Activated B cell treated with CpG ODN at 0.5 μM for 24 hours (primary cell): ENCODE results near the gene HOPX. TPM values are rescaled to one million over a fixed set of nuclear protein-coding genes. Genes with fewer than 3 reads are reported as not detected.

Experiments used
- ATAC-seq: fragments of 200-7000 bp; cut with Tn5 transposase; one replicate; pipeline ENCODE4 v1.10.0; 2021; ENCODE audit warnings: low read depth, mild to moderate bottlenecking, moderate library complexity
- CTCF ChIA-PET: fragments of 350-600 bp; sonication (Branson Sonifier 250); formaldehyde crosslinking; loops from one replicate; lab custom pipeline; 2021; ENCODE audit warnings: antibody characterized with exemption; lab: Charles Lee
- POLR2A ChIA-PET: fragments of 350-600 bp; sonication (Branson Sonifier 250); formaldehyde crosslinking; loops from one replicate; lab custom pipeline; 2021; ENCODE audit warnings: antibody characterized with exemption; lab: Charles Lee
- DNase-seq: peaks from one replicate; pipeline ENCODE4 v3.0.0; 2022
- H3K27ac Mint-ChIP-seq: one replicate; pipeline ENCODE4 v1.8.0; 2020; ENCODE audit warnings: mixed read lengths
- H3K27me3 Mint-ChIP-seq: one replicate; pipeline ENCODE4 v1.8.0; 2021; ENCODE audit warnings: mixed read lengths
- H3K36me3 Mint-ChIP-seq: one replicate; pipeline ENCODE4 v1.8.0; 2021; ENCODE audit warnings: low read depth, mixed read lengths
- H3K4me1 Mint-ChIP-seq: one replicate; pipeline ENCODE4 v1.8.0; 2021; ENCODE audit warnings: mixed read lengths
- H3K4me3 Mint-ChIP-seq: one replicate; pipeline ENCODE4 v1.8.0; 2020; ENCODE audit warnings: mild to moderate bottlenecking, mixed read lengths
- H3K9me3 Mint-ChIP-seq: one replicate; pipeline ENCODE4 v1.8.0; 2020; ENCODE audit warnings: mixed read lengths
- intact Hi-C: fragments of 100-400 bp; cut with micrococcal nuclease; formaldehyde crosslinking; loops from one replicate; pipeline ENCODE4 v1.15.1; 2024
- total RNA-seq: library from RNA; stranded (reverse); gene quantifications from 2 replicates; pipeline ENCODE4 v1.2.3, GENCODE V29; 2022
- TF ChIP-seq, protein P1 (sequence below): fragments of 200-600 bp; IDR thresholded peaks from one replicate; pipeline ENCODE4 v1.8.0; 2022; ENCODE audit warnings: antibody characterized with exemption, mild to moderate bottlenecking

Gene HOPX
- total RNA-seq, 1 donor from 2014 or later = 13.2 TPM

DNA sequence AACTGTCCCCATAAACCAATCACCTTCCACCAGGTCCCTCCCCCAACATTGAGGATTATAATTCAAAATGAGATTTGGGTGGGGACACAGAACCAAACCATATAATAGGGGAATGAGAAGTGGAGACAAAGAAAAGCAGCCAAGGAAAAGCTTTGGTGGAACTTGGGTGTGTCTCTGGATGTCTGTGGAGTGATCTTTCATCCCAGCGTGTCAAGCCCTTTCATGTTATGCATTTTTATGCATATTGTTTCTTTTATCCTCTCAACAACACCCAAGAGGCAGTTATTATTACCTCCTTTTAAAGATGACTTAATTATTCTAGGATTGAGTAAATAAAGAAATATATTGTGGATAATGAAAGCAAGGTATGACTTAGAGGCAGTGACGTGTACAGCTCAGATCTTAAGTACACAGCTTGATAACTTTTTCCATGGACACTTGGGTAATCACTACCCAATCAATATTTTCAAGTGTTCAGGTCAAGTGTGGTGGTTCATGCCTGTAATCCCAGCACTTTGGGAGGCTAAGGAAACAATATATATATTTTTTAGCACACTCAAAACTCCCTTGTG lies 42.6 kb upstream of the HOPX start:
- CTCF ChIA-PET = no interaction called here
- no peak for DNase-seq
- intact Hi-C loops = no loop called here
- Mint-ChIP-seq H3K4me1 (peaks cover 6% of the 10 kb centered on the region), H3K36me3 (no peaks in the 10 kb centered on the region), H3K4me3 (no peak overlapping the region), H3K27me3 (no peaks in the 10 kb centered on the region), H3K9me3 (no peaks in the 10 kb centered on the region), H3K27ac (no peak overlapping the region)
- POLR2A ChIA-PET = no interaction called here
- TF ChIP-seq, protein P1, sequence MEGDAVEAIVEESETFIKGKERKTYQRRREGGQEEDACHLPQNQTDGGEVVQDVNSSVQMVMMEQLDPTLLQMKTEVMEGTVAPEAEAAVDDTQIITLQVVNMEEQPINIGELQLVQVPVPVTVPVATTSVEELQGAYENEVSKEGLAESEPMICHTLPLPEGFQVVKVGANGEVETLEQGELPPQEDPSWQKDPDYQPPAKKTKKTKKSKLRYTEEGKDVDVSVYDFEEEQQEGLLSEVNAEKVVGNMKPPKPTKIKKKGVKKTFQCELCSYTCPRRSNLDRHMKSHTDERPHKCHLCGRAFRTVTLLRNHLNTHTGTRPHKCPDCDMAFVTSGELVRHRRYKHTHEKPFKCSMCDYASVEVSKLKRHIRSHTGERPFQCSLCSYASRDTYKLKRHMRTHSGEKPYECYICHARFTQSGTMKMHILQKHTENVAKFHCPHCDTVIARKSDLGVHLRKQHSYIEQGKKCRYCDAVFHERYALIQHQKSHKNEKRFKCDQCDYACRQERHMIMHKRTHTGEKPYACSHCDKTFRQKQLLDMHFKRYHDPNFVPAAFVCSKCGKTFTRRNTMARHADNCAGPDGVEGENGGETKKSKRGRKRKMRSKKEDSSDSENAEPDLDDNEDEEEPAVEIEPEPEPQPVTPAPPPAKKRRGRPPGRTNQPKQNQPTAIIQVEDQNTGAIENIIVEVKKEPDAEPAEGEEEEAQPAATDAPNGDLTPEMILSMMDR = no peak
- no peak for ATAC-seq

DNA sequence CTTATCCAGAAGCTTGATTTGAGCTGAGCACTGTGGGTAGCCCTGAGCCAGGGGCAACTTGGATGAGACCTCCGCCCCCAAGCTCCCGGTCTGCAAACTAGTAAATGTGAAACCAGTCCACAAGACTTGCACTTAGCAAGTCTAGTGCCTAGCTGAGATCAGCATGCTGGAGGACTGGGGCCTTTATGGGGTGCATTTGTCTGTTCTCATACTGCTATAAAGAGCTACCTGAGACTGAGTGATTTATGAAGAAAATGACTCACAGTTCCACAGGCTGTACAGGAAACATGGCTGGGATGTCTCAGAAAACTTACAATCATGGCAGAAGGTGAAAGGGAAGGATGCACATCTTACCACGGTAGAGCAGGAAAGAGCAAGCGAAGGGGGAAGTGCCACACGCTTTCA lies 42.1 kb upstream of the HOPX start:
- H3K27me3 Mint-ChIP-seq = no peaks in the 10 kb centered on the region
- no peak overlapping the region for H3K4me3 Mint-ChIP-seq
- peaks cover 6% of the 10 kb centered on the region for H3K4me1 Mint-ChIP-seq
- H3K27ac Mint-ChIP-seq = no peak overlapping the region
- intact Hi-C loops = no loop called here
- POLR2A ChIA-PET = no interaction called here
- no peaks in the 10 kb centered on the region for H3K9me3 Mint-ChIP-seq
- TF ChIP-seq, protein P1 = no peak
- ATAC-seq = no peak
- no peak for DNase-seq
- no peaks in the 10 kb centered on the region for H3K36me3 Mint-ChIP-seq
- CTCF ChIA-PET = no interaction called here

DNA sequence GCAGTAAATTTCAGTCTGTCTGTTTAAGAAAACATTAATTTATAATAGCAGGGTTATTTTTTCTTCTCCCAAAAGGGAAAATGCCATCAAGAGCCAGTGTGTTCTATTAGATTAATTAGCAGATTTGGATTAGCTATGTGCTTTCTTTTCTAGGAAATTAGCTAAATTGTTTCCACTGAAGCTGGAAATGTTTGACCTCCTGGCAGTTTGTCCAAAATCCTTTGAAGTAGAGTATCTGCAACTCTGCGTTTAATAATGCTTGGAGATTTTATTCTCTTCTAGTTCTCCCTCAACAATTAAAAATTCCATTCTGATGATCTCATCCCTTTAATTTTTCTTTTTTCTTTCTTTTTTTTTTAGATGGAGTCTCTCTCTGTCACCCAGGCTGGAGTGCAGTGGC lies 27.1 kb upstream of the HOPX start:
- TF ChIP-seq, protein P1 = no peak
- DNase-seq (no peak), ATAC-seq (no peak)
- POLR2A ChIA-PET = interaction anchor here (0.6 kb wide), 1 partner anchor 48 kb away, joined by 5 read pairs; no protein-coding TSS in a partner anchor
- H3K4me1 Mint-ChIP-seq = no peaks in the 10 kb centered on the region
- H3K36me3 Mint-ChIP-seq = no peaks in the 10 kb centered on the region
- H3K27ac Mint-ChIP-seq = no peak overlapping the region
- intact Hi-C loops = no loop called here
- H3K9me3 Mint-ChIP-seq = peaks cover 7% of the 10 kb centered on the region
- H3K4me3 Mint-ChIP-seq = no peak overlapping the region
- peaks cover 2% of the 10 kb centered on the region for H3K27me3 Mint-ChIP-seq
- CTCF ChIA-PET = no interaction called here

DNA sequence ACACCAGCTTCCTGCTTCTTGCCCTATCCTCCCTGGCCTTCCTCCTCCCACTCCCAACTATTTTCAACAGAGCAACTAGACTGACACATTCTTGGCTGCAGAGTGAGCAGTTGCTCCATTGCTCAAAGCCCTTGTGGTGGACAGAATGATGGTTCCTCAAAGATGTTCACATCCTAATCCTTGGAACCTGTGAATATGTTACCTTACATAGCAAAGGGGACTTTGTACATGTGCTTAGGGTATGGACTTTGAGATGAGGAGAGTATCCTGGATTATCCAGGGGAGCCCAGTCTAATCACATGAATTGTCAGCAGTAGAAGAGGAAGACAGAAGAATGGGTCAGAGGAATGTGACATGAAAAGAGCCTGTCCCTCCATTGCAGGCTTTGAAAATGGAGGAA lies 24.9 kb upstream of the HOPX start:
- TF ChIP-seq, protein P1 = no peak
- ChIA-PET CTCF (no interaction called here), POLR2A (no interaction called here)
- peaks cover 2% of the 10 kb centered on the region for H3K27me3 Mint-ChIP-seq
- H3K4me3 Mint-ChIP-seq = no peak overlapping the region
- intact Hi-C loops = no loop called here
- no peaks in the 10 kb centered on the region for H3K9me3 Mint-ChIP-seq
- DNase-seq (no peak), ATAC-seq (no peak)
- peaks cover 8% of the 10 kb centered on the region for H3K4me1 Mint-ChIP-seq
- no peak overlapping the region for H3K27ac Mint-ChIP-seq
- no peaks in the 10 kb centered on the region for H3K36me3 Mint-ChIP-seq

DNA sequence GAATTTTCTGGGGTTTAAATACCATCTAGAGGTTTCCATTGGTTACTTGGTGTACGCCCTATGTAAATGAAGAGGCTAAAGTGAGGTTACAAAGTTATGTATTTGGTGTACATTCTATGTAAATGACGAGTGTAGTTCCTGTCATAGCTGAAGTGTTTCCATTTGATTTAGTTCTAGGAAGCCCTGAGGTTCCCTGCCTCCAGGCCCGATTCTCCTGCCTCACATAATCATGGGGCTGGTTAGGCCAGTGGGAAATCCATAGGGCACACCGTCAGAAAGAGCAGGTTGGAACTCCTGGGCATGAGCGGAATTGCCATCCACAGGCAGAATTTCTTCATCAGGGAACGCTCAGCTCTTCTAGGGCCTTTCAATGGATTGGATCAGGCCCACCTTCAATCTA lies 24.2 kb upstream of the HOPX start:
- ATAC-seq (no peak), DNase-seq (no peak)
- intact Hi-C loops = no loop called here
- ChIA-PET POLR2A (no interaction called here), CTCF (no interaction called here)
- Mint-ChIP-seq H3K4me3 (no peak overlapping the region), H3K27me3 (peaks cover 1% of the 10 kb centered on the region), H3K4me1 (peaks cover 8% of the 10 kb centered on the region), H3K27ac (no peak overlapping the region), H3K9me3 (no peaks in the 10 kb centered on the region), H3K36me3 (no peaks in the 10 kb centered on the region)
- TF ChIP-seq, protein P1 = no peak
